Endothelial cell of umbilical vein (primary cell): ENCODE data around the gene COL4A1. TPM values are rescaled to one million over a fixed set of nuclear protein-coding genes. Genes with fewer than 3 reads are reported as not detected.

Source experiments
- BruUV-seq: library from RNA; stranded (reverse); fragments of 400-500 nt; replicated peaks from 2 replicates; lab custom pipeline; 2021; lab: Mats Ljungman, UMichigan
- CTCF ChIA-PET: fragments of 300-600, 350-600 bp; sonication (Branson Sonifier 250); formaldehyde crosslinking; loops from one replicate; lab custom pipeline; 2021; ENCODE audit warnings: antibody characterized with exemption, inconsistent platforms; lab: Charles Lee
- POLR2A ChIA-PET: fragments of 300-600, 350-600 bp; sonication (Branson Sonifier 250); formaldehyde crosslinking; loops from one replicate; lab custom pipeline; 2021; ENCODE audit warnings: antibody characterized with exemption, inconsistent platforms; lab: Charles Lee
- DNase-seq: peaks from one replicate; pipeline ENCODE4 v3.0.0-alpha.2; 2011; ENCODE audit warnings: low read depth, low spot score
- FAIRE-seq: peaks from 2 replicates; lab custom pipeline; 2011; peaks lifted over from hg19 to GRCh38; lab: Jason Lieb, UNC
- H2AFZ ChIP-seq: 2 replicates; pipeline ENCODE4 v1.6.0; 2012; ENCODE audit warnings: low read depth, low read length, control low read depth, inconsistent platforms
- H3K27ac ChIP-seq: 2 replicates; pipeline ENCODE4 v1.5.1; 2011; ENCODE audit warnings: low read depth, mild to moderate bottlenecking, control low read depth, low read length, moderate library complexity; ENCODE audit not compliant: insufficient read depth
- H3K27me3 ChIP-seq, 2 experiments: 2 replicates each; pipeline versions ENCODE4 v1.6.0 to v1.6.1; 2011; ENCODE audit warnings: low read length in 2 of 2, mixed read lengths in 1 of 2; ENCODE audit not compliant: control insufficient read depth in 2 of 2, insufficient read depth in 2 of 2
- H3K36me3 ChIP-seq, 2 experiments: 2 replicates in 1 of 2; 3 replicates in 1 of 2; pipeline ENCODE4 v1.5.1; 2011; ENCODE audit warnings: low read length in 2 of 2, mild to moderate bottlenecking in 1 of 2, moderate library complexity in 1 of 2; ENCODE audit not compliant: control insufficient read depth in 2 of 2, insufficient read depth in 2 of 2; ENCODE audit errors: extremely low read depth in 1 of 2
- H3K4me1 ChIP-seq: 3 replicates; pipeline ENCODE4 v1.5.1; 2011; ENCODE audit warnings: mild to moderate bottlenecking, low read length; ENCODE audit not compliant: control insufficient read depth, insufficient read depth; ENCODE audit errors: extremely low read depth
- H3K4me2 ChIP-seq: 2 replicates; pipeline ENCODE4 v1.6.1; 2011; ENCODE audit warnings: low read length, control low read depth, mixed read lengths; ENCODE audit not compliant: insufficient read depth
- H3K4me3 ChIP-seq, 3 experiments: fragments of 200-600 bp in 1 of 3; sonication (generic), shearing (Covaris generic) in 1 of 3; replicated peaks in 1 of 3; 2 replicates each; pipeline ENCODE4 v1.5.1; 2011 to 2016; ENCODE audit warnings: control low read depth in 3 of 3, low read length in 3 of 3, mild to moderate bottlenecking in 2 of 3, inconsistent platforms in 1 of 3, low read depth in 1 of 3, moderate library complexity in 1 of 3; ENCODE audit not compliant: insufficient read depth in 1 of 3
- H3K79me2 ChIP-seq: 2 replicates; pipeline ENCODE4 v1.6.0; 2012; ENCODE audit warnings: low read length, inconsistent platforms; ENCODE audit not compliant: control insufficient read depth, insufficient read depth
- H3K9ac ChIP-seq: replicated peaks from 2 replicates; pipeline ENCODE3; 2011; ENCODE audit warnings: low read length, control low read depth; ENCODE audit not compliant: insufficient read depth; ENCODE audit errors: extremely low read depth
- H3K9me1 ChIP-seq: replicated peaks from 3 replicates; pipeline ENCODE4 v1.6.0; 2011; ENCODE audit warnings: mild to moderate bottlenecking, low read length; ENCODE audit not compliant: control insufficient read depth, insufficient read depth; ENCODE audit errors: extremely low read depth
- H3K9me3 ChIP-seq: replicated peaks from 2 replicates; pipeline ENCODE4 v1.5.1; 2012; ENCODE audit warnings: low read length, inconsistent platforms; ENCODE audit not compliant: control insufficient read depth, insufficient read depth
- H4K20me1 ChIP-seq: replicated peaks from 2 replicates; pipeline ENCODE3; 2011; ENCODE audit warnings: mild to moderate bottlenecking, low read length; ENCODE audit not compliant: control insufficient read depth, insufficient read depth; ENCODE audit errors: extremely low read depth
- CTCF ChIP-seq, 2 donors: IDR thresholded peaks; 1 replicate in 1 of 2; 2 replicates in 1 of 2; pipeline ENCODE4 v1.5.1; 2011; ENCODE audit warnings: low read length in 2 of 2, mild to moderate bottlenecking in 2 of 2, moderate library complexity in 2 of 2, control low read depth in 1 of 2, inconsistent platforms in 1 of 2, low read depth in 1 of 2; ENCODE audit not compliant: insufficient read depth in 1 of 2; ENCODE audit errors: extremely low read depth in 1 of 2
- EZH2 ChIP-seq: IDR thresholded peaks from 2 replicates; pipeline ENCODE4 v1.6.1; 2012; ENCODE audit warnings: borderline replicate concordance, low read depth, mild to moderate bottlenecking, moderate library complexity, low read length, inconsistent platforms; ENCODE audit not compliant: severe bottlenecking
- FOS ChIP-seq: IDR thresholded peaks from 2 replicates; pipeline ENCODE4 v1.6.1; 2011; ENCODE audit warnings: mild to moderate bottlenecking, low read length, moderate library complexity, borderline replicate concordance; ENCODE audit not compliant: insufficient read depth
- GATA2 ChIP-seq: IDR thresholded peaks from 2 replicates; pipeline ENCODE4 v1.7.0; 2011; ENCODE audit warnings: low read depth, mild to moderate bottlenecking, moderate library complexity, mixed read lengths, low read length; ENCODE audit not compliant: insufficient read length, insufficient read depth
- JUN ChIP-seq: IDR thresholded peaks from 2 replicates; pipeline ENCODE4 v1.6.1; 2011; ENCODE audit warnings: borderline replicate concordance, low read depth; ENCODE audit not compliant: insufficient read length, insufficient read depth
- MYC ChIP-seq: IDR thresholded peaks from one replicate; pipeline ENCODE4 v1.6.1; 2011; ENCODE audit warnings: mild to moderate bottlenecking, low read depth, low read length
- POLR2A ChIP-seq: IDR thresholded peaks from 2 replicates; pipeline ENCODE4 v1.6.1; 2012; ENCODE audit warnings: low read depth, mild to moderate bottlenecking, control low read depth, low read length
- POLR2AphosphoS5 ChIP-seq: IDR thresholded peaks from 2 replicates; pipeline ENCODE4 v1.6.1; 2012; ENCODE audit warnings: low read depth, mild to moderate bottlenecking, control low read depth, low read length, moderate library complexity; ENCODE audit not compliant: insufficient read depth
- dilution Hi-C: fragments of 300-500 bp; cut with MboI; formaldehyde crosslinking; loops from one replicate; pipeline ENCODE4 v1.15.0; 2019; ENCODE audit warnings: low sequenced_read_pairs; ENCODE audit not compliant: extremely low pct_ligation_motif_present
- intact Hi-C: fragments of 100-400 bp; cut with micrococcal nuclease; formaldehyde crosslinking; loops from one replicate; pipeline ENCODE4 v1.10.0; 2022
- polyA plus RNA-seq, 4 experiments: library from polyadenylated mRNA; depleted of rRNA in 3 of 4; stranded (reverse) in 3 of 4; unstranded in 1 of 4; fragments of >200 nt; gene quantifications; 2 replicates each; pipeline versions ENCODE4 v1.2.1 to v1.2.3, GENCODE V29; 2011 to 2012; ENCODE audit warnings: missing spikeins in 1 of 4
- total RNA-seq: library from RNA; stranded (reverse); gene quantifications from 2 replicates; pipeline ENCODE4 v1.2.3, GENCODE V29; 2021
- TF ChIP-seq, protein P1 (sequence below): IDR thresholded peaks from 2 replicates; pipeline ENCODE4 v1.6.1; 2011; ENCODE audit not compliant: insufficient read depth, insufficient read length

The COL4A1 gene
- total and polyA plus RNA-seq, 2 donors (not counting 3 experiments of a cell fraction or from before 2014, with no cell fraction given), result 384 to 1,119 TPM

DNA sequence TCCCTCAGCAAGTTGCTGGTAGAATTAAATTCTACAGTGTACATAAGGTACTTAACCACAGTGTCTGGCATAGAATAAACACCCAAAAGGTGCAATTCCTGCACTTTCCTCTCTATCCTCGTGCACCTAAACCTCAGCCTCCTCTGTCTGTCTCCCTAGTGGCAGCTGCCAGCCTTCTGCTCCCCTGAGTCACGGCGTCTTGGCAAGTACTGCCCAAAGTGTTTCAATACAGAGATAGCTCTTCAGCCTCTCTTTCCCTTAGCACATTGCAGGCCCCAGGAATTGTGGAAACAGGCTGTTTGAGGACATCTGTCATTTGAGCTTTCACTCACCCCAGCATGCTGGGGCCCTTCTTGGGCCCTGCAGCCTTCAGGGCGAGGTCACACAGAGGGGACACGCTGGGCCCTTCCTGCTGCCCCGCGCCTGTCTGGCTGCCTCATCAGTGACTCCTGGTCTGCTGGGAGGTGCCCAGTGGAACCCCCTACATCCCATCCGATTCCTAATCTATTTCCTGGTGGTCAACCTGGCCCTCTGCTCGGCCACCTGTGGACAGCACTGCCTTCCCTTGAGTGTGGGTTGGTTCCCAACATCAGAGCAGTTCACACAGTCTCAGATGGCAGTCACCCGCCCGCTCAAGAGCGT, 19.4 kb upstream of the COL4A1 start:
- ChIA-PET CTCF (interaction anchor here (1.9 kb wide), 1 partner anchor 14 kb away, joined by 6 read pairs; no protein-coding TSS in a partner anchor), POLR2A (no interaction called here)
- no TSS peak for BruUV-seq
- Histone ChIP-seq H3K4me3 (no peak overlapping the region), H4K20me1 (no peaks in the 10 kb centered on the region), H3K27me3 (no peaks in the 10 kb centered on the region), H3K9me1 (no peaks in the 10 kb centered on the region), H3K4me2 (no peak overlapping the region), H3K9ac (no peak overlapping the region), H2AFZ (no peak overlapping the region), H3K79me2 (peaks cover 63% of the 10 kb centered on the region), H3K36me3 (peaks cover 1 to 4% of the 10 kb centered on the region in 2 experiments), H3K9me3 (no peaks in the 10 kb centered on the region), H3K27ac (no peak overlapping the region), H3K4me1 (peaks cover 20% of the 10 kb centered on the region)
- DNase-seq (no peak), FAIRE-seq (no peak)
- no peak for TF ChIP-seq CTCF (IDR thresholded peaks at IDR 0.05; ENCODE audit: extremely low read depth in 1 of 2, insufficient read depth in 1 of 2, low read depth in 1 of 2, low read length in 2 of 2)
- TF ChIP-seq POLR2A, result no peak
- TF ChIP-seq GATA2, result no peak
- no peak for TF ChIP-seq MYC
- TF ChIP-seq FOS, result no peak
- TF ChIP-seq EZH2, result no peak
- no peak for TF ChIP-seq JUN
- TF ChIP-seq, protein P1, sequence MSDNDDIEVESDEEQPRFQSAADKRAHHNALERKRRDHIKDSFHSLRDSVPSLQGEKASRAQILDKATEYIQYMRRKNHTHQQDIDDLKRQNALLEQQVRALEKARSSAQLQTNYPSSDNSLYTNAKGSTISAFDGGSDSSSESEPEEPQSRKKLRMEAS, result no peak
- TF ChIP-seq POLR2AphosphoS5, result no peak
- intact Hi-C loops (no loop called here), dilution Hi-C loops (no loop called here)
